Gastroesophageal sphincter (tissue), 3 donors: ENCODE results near the gene RGCC.

Experiments used
- CTCF ChIP-seq, 4 experiments: fragments of 200-600 bp in 2 of 4; fragments of 450-650 bp in 2 of 4; sonication (generic) in 1 of 4; IDR thresholded peaks; one replicate each; pipeline ENCODE4 v1.5.1; 2017 to 2019; ENCODE audit warnings: antibody characterized with exemption in 4 of 4, mild to moderate bottlenecking in 2 of 4, moderate library complexity in 2 of 4
- POLR2A ChIP-seq, 2 donors: fragments of 450-650 bp; IDR thresholded peaks; one replicate each; pipeline ENCODE4 v1.6.1; 2017; ENCODE audit warnings: antibody characterized with exemption in 2 of 2, mild to moderate bottlenecking in 2 of 2, moderate library complexity in 1 of 2

GRCh38 chr13:41411060-41411459 is 46.3 kb upstream of the RGCC start:
- TF ChIP-seq POLR2A (IDR thresholded peaks at IDR 0.05) = no peak
- TF ChIP-seq CTCF (IDR thresholded peaks at IDR 0.05) = no peak
